Activated T-cell treated with anti-CD3 and anti-CD28 coated beads for 1 hour (primary cell): ENCODE results near the gene ATG4D.

ENCODE experiments used
- DNase-seq: peaks from one replicate; pipeline ENCODE4 v3.0.0-alpha.2; 2020; ENCODE audit warnings: low read depth

Gene ATG4D

DNA sequence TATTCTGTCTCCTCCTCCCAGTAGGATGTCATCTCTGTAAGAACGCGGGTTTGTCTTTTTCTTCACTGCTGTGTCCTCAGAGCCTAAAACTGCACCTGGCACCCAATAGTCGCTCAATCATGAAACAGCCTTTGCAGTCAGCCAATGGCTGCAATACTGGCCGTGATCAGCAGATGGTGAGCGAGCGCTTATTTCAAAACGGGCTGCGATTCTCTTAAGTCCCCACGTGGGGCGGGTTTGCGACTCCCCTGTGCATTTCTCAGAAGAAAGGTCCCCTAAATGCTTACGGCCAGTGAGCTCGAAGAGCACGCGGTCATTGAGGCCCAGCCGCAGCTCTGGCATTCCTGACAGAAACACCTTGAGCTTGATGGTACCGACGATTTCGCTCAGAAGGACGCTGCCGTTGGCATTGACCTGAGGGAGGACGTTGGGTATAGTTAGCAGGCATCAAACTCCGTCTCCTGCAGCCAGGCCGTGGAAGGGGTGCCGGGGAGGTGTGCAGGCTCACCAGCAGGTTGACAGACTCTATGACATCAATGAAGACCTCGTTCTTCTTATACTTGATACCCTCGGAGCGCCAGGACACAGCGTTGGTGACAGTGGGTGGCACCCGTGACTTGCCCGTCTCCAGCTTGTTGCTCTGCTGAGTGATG lies 37.4 kb downstream of the ATG4D start:
- peak; percentile 90 for DNase-seq

DNA sequence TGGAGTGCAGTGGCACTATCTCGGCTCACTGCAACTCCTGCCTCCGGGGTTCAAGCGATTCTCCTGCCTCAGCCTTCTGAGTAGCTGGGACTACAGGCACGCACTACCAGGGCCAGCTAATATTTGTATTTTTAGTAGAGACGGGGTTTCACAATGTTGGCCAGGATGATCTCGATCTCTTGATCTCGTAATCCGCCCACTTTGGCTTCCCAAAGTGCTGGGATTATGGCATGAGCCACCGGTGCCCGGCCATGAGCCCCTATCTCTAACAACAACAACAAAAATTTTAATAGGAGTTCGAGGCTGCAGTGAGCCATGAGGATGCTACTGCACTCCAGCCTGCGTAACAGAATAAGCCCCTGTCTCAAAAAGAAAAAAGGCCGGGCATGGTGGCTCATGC lies 38.4 kb downstream of the ATG4D start:
- no peak for DNase-seq

DNA sequence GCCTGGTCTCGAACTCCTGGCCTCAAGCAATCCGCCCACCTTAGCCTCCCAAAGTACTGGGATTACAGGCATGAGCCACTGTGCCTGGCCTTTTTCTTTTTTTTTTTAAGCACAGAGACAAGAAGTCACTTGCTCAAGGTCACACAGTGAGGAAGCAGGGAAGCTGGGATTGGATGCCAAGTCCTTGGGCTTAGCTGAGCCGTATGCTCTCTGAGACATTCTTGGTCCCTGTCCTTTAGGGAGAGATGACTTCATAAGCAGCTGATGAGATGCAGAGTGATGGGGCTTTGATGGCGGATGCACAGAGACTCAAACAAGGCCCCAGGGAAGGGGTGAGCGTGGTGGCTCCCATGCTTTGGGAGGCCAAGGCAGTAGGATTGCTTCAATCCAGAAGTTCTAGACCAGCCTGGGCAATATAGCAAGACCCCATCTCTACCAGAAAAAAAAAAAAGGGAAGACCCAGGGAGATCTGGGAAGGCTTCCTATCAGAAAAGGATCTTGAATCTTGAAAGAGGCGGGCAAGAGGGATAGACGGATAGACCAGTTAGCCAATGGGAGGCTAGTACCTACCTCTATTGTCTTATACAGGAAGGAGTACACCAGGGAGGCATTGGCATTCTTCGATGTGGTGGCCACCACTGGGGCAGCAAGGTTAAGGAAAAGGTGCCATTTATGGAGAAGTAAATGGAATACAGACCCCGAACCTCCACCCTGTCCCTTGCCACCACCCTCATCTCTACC lies 39.5 kb downstream of the ATG4D start:
- no peak for DNase-seq

DNA sequence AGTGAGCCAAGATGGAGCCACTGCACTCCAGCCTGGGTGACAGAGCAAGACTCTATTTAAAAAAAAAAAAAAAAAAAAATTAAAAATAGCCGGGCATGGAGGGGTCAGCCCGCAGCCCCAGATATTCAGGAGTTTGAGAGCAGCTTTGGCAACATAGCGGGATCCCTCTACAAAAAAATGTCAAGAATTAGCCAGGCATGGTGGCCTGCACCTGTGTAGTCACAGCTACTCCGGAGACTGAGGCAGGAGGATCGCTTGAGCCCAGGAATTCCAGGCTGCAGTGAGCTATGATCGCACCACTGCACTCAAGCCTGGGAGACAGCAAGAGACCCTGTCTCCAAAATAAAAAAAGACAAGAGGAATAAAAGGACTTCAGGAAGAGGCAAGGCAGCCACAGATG lies 42.7 kb downstream of the ATG4D start:
- no peak for DNase-seq

DNA sequence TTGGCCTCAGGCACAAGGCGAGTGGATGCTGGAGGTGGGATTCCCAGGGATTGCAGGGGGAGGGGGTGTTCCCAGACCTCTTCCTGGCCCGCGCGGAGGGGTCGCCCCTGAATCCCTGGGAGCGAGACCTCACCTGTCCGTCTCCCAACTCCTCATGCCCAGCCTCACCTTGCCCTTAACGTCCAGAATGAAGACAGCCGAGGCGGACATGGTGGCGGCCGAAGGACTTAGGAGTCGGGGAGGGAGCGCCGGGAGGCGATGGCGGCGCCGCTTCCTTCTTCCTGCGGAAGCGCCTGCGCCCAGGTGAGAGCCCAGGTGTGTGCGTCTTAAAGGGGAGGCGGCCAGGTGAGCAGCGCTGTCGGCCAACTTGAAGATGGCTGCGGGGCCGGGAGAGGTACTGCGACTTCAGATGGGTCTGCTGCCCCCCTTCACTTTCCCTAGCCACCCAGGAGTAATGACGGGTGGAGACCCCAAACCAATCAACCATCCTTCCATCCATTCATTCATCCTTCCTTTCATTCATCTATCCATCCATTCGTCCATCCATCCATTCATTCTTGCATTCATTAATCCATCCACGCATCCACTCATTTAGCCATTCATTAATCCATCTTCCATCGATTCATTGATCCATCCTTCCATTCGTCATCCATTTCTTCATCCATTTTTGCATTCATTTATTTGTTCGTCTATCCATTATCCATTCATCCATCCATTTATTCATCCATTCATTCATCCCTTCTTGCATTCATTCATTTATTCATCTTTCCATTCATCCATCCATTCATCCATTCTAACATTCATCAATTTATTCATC lies 43.5 kb downstream of the ATG4D start, which contains the start of gene AP1M2:
AP1M2 (minus strand) TSS at position 291 of the 817 bp plus-strand sequence; CDS start at position 210, 81 bp downstream.
- DNase-seq: no peak

DNA sequence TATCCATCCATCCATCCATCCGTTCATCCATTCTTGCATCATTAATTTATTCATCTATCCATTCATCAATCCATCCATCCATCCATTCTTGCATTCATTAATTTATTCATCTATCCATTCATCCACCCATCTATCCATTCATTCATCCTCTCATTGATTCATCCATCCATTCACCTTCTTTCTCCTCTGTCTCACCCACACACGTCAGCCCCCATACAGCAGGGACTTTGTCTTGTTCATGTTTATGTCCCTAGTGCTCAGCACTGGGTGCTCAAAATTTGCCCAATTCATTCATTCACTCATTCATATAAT lies 44.1 kb downstream of the ATG4D start:
- DNase-seq: no peak

DNA sequence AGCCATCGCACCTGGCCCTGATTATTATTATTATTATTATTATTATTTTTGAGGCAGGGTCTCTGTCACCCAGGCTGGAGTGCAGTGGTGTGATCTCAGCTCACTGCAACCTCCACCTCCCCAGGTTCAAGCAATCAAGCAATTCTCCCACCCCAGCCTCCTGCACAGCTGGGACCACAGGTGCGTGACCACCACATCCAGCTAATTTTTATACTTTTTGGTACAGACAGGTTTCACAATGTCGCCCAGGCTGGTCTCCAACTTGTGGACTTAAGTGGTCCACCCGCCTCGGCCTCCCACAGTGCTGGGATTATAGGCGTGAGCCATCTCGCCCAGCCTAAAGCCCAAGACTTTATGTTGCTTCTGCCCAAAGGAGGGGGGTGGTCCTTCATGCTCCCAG lies 49.4 kb downstream of the ATG4D start:
- no peak for DNase-seq

DNA sequence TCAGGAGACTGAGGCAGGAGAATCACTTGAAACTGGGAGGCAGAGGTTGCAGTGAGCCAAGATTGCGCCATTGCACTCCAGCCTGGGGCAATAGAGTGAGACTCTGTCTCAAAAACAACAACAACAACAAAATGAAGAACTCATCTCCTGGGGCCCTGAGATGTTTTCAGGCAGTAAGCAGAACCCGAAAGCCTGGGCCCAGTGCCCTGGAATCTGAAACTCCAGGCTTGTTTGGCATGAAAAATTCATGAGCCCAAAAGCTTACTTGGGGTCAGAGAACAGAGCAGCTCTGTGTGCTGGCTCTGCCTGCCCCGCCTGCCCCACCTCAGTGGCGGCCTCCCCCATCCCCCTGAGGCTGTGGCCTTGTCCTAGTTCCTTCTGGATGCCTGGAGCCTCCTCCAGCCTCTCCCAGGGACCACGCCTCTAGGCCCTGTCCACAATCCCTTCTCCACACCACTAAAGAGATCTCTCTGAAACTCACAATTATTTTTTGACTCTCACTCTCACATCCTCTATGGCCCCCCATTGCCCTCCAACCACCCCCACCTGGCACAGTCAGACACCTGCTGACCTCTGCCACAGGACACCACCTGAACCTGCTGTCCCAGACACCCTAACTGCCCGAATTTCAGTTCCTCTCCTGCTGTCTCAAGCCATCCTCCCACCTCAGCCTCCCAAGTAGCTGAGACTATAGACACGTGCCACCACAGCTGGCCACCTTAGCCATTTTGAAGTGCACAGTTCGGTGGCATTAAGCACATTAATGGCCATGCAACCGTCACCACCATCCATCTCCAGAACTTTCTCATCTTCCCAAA lies 50.3 kb downstream of the ATG4D start:
- no peak for DNase-seq

DNA sequence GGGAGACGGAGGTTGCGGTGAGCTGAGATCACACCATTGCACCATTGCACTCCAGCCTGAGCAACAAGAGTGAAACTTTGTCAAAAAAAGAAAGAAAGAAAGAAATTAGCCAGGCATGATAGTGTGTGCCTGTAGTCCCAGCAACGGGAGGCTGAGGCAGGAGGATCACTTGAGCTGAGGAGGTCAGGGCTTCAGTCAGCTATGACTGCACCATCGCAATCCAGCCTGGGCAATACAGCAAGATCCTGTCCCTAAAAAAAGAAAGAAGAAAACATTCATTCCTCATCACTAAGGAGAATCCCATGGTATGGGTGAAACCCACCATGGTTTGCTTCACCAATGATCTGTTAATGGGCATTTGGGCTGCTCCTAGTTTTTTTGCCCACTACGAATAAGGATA lies 56.4 kb downstream of the ATG4D start:
- no peak for DNase-seq

DNA sequence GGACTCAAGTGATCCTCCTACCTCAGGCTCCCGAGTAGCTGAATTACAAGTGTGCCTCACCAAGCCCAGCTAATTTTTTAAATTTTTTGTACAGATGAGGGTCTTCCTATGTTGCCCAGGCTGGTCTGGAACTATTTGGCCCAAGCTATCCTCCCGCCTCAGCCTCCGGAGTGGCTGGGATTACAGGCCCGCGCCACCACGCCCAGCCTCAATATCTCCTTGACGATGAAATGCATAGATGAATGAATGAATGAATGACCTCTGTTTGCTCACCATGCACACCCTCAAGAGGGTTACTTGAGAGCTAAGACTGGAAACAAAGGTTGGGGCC lies 58.3 kb downstream of the ATG4D start:
- no peak for DNase-seq

DNA sequence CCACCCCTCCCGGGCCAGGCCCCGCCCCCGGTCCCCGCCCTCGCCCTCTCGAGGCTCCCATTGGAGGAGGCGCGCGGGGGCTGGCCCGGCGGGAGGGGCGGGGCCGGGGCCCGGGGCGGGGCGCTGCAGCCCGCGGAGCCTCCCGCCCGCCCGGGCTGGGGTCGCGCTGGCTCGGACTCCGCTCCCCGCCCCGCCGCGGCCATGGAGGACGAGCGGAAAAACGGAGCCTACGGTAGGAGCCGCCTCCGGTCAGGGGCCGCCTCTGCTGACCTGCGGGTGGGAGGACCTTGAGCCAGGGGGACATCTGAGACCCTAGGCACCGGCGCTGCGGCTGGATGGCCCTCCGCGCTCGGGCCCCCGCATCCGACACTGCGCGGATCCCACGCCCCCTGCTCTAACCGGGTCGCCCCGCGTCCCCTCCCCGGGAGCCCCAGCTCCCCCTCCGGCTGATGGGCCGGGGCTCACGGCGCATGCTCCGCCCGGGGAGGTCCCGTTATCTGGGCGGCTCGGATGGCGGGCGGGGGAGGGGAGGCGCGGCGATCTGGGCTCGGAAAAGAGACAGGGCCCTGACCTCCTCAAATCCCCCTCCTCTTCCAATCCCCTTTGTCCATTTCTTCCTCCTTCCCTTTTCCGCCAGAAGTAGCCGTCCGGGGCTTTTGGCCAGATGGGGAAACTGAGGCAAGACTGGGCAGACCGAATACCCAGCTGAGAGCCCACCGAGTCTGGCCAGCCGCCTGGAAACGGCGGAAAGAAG lies 58.8 kb downstream of the ATG4D start:
- DNase-seq: peak; percentile 87
